Measurements from ENCODE around the gene TUT4. TPM values are rescaled to one million over a fixed set of nuclear protein-coding genes. Genes with fewer than 3 reads are reported as not detected.

The TUT4 gene
- total RNA-seq, 1 experiment from 2014 or later: 37.4 TPM

GRCh38 chr1:52436817-52437216 lies 116.1 kb downstream of the TUT4 start:
- H3K4me2 ChIP-seq (ENCODE audit: low read length): no peak overlapping the region
- H3F3A ChIP-seq (ENCODE audit: low read length, unreplicated experiment): no peaks in the 10 kb centered on the region
- H2AFZ ChIP-seq (ENCODE audit: low read length): no peak overlapping the region
- no peak for TF ChIP-seq EZH2 (IDR thresholded peaks at IDR 0.05; ENCODE audit: low read length, unreplicated experiment)
- no peaks in the 10 kb centered on the region for H3K79me2 ChIP-seq (ENCODE audit: low read length)
- no peak overlapping the region for H3K27ac ChIP-seq (ENCODE audit: low read length)
- no peak overlapping the region for H3K4me3 ChIP-seq (ENCODE audit: low read length)
- ChIA-PET CTCF (no interaction called here), POLR2A (ENCODE audit: unreplicated experiment) (no interaction called here)
- intact Hi-C loops (cut with micrococcal nuclease): no loop called here
- ATAC-seq (peak; percentile 93), DNase-seq (peak; percentile 33)
- H4K20me1 ChIP-seq (ENCODE audit: low read length): no peaks in the 10 kb centered on the region
- no peaks in the 10 kb centered on the region for H3K27me3 ChIP-seq (ENCODE audit: low read length)
- H3K36me3 ChIP-seq (ENCODE audit: low read depth, low read length): peaks cover 20% of the 10 kb centered on the region
- no peak overlapping the region for H3K9ac ChIP-seq (ENCODE audit: low read length)
- H3K9me2 ChIP-seq (replicated peaks; ENCODE audit: low read length): no peaks in the 10 kb centered on the region
- H3K9me3 ChIP-seq (ENCODE audit: low read length): no peaks in the 10 kb centered on the region
- no TSS peak for BruUV-seq (replicated peaks)
- H3K4me1 ChIP-seq (ENCODE audit: insufficient read depth, low read length): no peaks in the 10 kb centered on the region

GRCh38 chr1:52435650-52436049 lies 117.2 kb downstream of the TUT4 start:
- CTCF ChIA-PET: no interaction called here
- H3K27me3 ChIP-seq (ENCODE audit: low read length): no peaks in the 10 kb centered on the region

GRCh38 chr1:52435211-52435610 lies 117.7 kb downstream of the TUT4 start:
- Histone ChIP-seq H3K4me2 (ENCODE audit: low read length) (no peak overlapping the region), H3K27me3 (ENCODE audit: low read length) (no peaks in the 10 kb centered on the region), H3K9me2 (replicated peaks; ENCODE audit: low read length) (no peaks in the 10 kb centered on the region), H3K79me2 (ENCODE audit: low read length) (no peaks in the 10 kb centered on the region), H2AFZ (ENCODE audit: low read length) (no peak overlapping the region), H3K4me3 (ENCODE audit: low read length) (no peak overlapping the region), H3K9me3 (ENCODE audit: low read length) (no peaks in the 10 kb centered on the region), H3K27ac (ENCODE audit: low read length) (no peak overlapping the region), H3K36me3 (ENCODE audit: low read depth, low read length) (peaks cover 25% of the 10 kb centered on the region), H4K20me1 (ENCODE audit: low read length) (no peaks in the 10 kb centered on the region), H3F3A (ENCODE audit: low read length, unreplicated experiment) (no peaks in the 10 kb centered on the region), H3K9ac (ENCODE audit: low read length) (no peak overlapping the region), H3K4me1 (ENCODE audit: insufficient read depth, low read length) (no peaks in the 10 kb centered on the region)
- TF ChIP-seq CTCF (conservative IDR thresholded peaks at IDR 0.05; ENCODE audit: low read depth, low read length) (no peak), EZH2 (IDR thresholded peaks at IDR 0.05; ENCODE audit: low read length, unreplicated experiment) (no peak), EZH2phosphoT487 (IDR thresholded peaks at IDR 0.05; ENCODE audit: borderline replicate concordance, low read length) (no peak)
- BruUV-seq (replicated peaks): no TSS peak
- DNase-seq (no peak), ATAC-seq (no peak)
- POLR2A ChIA-PET (ENCODE audit: unreplicated experiment): no interaction called here
- CTCF ChIA-PET: no interaction called here
- intact Hi-C loops (cut with micrococcal nuclease): no loop called here

More at GRCh38 chr1:52435650-52436049, 117.2 kb downstream of the TUT4 start:
- H3K9ac ChIP-seq (ENCODE audit: low read length): no peak overlapping the region
- H2AFZ ChIP-seq (ENCODE audit: low read length): no peak overlapping the region
- no peaks in the 10 kb centered on the region for H4K20me1 ChIP-seq (ENCODE audit: low read length)
- H3K4me2 ChIP-seq (ENCODE audit: low read length): no peak overlapping the region
- H3K4me3 ChIP-seq (ENCODE audit: low read length): no peak overlapping the region
- TF ChIP-seq EZH2 (IDR thresholded peaks at IDR 0.05; ENCODE audit: low read length, unreplicated experiment) (no peak), EZH2phosphoT487 (IDR thresholded peaks at IDR 0.05; ENCODE audit: borderline replicate concordance, low read length) (no peak), CTCF (conservative IDR thresholded peaks at IDR 0.05; ENCODE audit: low read depth, low read length) (no peak)
- BruUV-seq (replicated peaks): no TSS peak
- DNase-seq (no peak), ATAC-seq (no peak)
- H3K27ac ChIP-seq (ENCODE audit: low read length): no peak overlapping the region
- POLR2A ChIA-PET (ENCODE audit: unreplicated experiment): no interaction called here
- H3K36me3 ChIP-seq (ENCODE audit: low read depth, low read length): peaks cover 25% of the 10 kb centered on the region
- no peaks in the 10 kb centered on the region for H3K9me2 ChIP-seq (replicated peaks; ENCODE audit: low read length)
- H3K79me2 ChIP-seq (ENCODE audit: low read length): no peaks in the 10 kb centered on the region
- no peaks in the 10 kb centered on the region for H3K4me1 ChIP-seq (ENCODE audit: insufficient read depth, low read length)
- H3K9me3 ChIP-seq (ENCODE audit: low read length): no peaks in the 10 kb centered on the region
- no peaks in the 10 kb centered on the region for H3F3A ChIP-seq (ENCODE audit: low read length, unreplicated experiment)
- intact Hi-C loops (cut with micrococcal nuclease): no loop called here
